GM18867 (cell line): ENCODE results near the gene WNT4.

Experiments used
- ATAC-seq: cut with Tn5 transposase; IDR thresholded peaks from one replicate; pipeline ENCODE4 v1.9.1; 2021; ENCODE audit warnings: mild to moderate bottlenecking, moderate library complexity; ENCODE audit not compliant: unreplicated experiment

The WNT4 gene

DNA sequence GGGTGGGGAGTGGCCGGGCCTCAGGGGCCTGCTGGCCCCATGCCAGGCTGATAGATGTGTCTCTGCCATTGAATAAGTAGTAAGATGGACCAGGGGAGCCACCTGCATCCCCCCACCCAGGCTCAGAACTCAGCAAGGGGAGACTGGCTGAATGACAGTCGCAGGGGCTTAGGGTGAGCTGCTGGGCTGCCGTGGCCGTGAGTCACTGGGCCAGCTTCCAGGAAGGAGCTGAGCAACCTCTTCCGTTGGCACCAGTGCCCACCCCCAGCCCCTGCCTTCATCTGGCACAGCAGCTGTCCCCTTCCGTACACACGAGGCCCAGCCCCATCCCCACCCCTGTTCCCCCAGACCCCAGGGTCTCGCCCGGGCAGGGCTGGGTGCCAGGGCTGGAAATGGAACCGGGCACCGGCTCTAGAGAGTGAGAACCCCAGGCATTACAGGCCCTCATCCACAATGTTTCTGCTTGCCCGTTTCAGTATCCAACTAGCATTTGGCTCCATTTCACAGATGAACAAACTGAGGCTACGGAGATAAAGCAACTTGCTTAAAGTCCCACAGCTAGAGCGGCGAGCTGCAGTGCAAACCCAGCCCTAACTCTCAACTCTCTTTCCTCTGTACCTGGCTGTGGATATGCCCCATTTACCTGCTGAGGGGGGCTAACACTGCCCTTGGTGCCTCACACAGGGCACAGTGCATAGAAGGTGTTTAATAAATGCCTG is 10.2 kb downstream of the WNT4 start:
- ATAC-seq, result no peak

DNA sequence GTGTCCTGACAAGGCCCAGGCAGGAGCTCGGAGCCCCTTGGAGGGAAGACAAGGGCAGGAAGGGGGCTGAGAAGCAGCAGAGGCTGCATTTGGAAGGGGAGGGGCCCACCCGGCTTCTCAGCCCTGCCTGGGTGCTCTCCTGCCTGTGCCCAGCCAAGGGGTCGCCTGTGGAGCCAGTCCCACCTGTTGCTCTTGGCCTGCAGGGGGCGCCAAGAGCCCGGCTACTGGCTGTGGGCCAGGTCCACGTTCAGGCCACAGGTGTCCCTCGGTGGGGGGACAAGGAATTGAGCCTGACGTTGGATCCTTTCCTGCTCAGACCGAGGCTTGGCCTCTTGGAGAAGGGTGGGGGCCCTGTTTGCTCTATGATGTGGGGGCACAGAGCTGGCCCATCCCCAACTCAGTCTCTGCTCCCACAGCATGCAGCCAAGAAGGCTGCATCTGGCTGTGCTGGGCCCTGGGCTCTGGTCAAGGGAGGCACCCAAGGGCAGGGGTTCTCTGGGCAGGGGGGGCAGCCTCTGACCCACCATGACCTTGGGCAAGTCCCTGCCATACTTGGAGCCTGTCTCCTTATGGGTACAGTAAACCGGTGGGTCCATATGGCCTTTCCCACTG is 10.9 kb downstream of the WNT4 start:
- no peak for ATAC-seq

DNA sequence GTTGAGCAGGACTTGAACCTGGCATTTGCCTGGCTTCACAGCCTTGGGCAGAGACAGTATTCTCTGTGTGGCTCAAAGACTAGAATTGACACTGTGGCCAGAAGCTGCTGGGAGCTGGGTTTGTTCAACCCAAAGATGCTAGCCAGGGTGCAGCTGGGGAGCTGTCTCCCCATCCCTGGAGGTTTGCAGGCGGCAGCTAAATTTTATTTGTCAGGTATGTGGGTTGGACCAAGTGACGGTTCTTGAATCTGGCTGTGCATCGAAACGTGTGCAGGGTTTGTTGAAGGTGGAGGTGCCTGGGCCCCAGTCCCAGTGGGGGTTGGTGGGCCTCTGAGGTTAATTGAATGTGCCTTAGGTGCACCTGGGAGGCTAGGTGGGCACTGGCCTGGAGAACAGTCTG is 11.8 kb downstream of the WNT4 start:
- no peak for ATAC-seq

DNA sequence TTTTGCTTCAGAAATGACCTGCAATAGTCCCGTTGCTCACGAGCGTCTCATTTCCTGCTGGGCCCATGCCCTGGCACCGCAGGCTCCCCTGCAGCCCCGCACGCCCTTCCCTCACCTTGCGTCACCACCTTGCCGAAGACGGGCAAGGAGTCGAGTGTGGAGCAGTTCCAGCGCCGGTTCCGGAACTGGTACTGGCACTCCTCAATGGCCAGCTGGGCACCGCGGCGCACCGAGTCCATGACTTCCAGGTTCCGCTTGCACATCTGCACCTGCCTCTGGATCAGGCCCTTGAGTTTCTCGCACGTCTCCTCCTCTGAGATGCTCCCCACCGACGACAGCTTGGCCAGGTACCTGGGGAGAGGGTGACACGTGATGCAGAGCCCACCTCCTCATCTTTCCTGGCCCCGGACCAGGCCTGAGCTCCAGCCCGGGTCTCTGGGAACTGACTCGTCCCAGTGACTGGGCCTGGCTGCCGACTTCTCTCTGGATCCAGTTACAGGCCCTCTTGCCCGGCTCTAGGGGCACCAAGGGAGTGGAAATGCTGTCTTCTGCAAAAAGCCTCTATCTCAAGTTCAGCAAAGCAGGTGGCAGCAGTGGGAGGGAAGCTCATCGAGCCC is 13.3 kb downstream of the WNT4 start:
- ATAC-seq, result no peak

DNA sequence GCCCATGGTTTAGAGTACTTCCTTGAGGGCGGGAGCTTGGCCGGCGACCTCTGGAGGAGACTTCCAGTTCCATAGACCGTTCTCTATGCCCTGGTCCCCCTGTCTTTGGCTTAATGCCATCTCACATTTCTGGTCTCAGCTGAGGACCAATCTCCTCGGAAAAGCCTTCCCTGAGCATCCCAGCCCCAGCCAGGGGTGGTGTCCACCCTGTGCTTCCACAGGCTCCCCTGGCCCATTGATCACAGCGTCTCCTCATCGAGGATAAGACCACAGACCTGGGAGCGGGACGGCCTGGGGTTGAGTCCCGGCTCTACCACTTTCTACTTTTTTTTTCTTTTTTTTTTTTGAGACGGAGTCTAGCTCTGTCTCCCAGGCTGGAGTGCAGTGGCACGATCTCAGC is 14.5 kb downstream of the WNT4 start:
- ATAC-seq, result no peak

DNA sequence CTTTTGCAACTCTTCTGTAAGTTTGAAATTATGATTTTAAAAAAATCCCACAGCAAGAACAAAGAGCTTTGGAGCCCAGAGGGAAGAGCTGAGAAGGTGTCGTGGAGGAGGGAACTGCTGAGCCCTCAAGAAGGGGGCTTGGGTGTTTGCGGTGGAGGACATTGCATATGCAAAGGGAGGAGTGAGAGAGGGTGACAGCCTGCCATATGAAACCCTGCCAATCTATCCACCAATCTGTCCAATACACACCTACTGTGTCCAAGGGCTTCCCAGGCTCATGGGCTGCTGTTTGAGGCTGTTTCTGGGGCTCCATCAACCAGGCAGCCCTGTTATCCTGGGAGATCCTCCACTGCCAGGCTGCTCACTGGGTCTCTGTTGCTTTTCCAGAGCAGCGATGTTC is 15.2 kb downstream of the WNT4 start:
- ATAC-seq, result no peak

DNA sequence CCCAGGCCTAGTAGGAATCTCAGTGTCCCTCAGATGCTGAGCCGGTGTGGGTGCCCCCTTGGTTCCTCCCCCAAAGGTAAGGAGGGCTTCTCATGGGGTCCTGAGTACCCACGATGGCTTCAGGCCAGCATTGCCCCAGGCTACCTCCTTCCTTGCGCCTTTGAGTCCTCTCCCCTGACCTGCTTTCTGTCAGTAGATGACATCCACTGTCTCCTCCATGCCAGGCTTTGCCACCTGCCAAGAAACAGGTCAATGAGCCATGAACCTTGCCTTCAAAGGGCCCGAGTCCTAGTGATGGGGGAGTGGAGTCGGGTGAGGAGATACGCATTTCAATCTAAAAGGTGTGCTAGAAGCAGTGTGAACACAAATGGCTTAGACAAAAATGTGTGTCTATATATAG is 15.6 kb downstream of the WNT4 start:
- ATAC-seq, result no peak

DNA sequence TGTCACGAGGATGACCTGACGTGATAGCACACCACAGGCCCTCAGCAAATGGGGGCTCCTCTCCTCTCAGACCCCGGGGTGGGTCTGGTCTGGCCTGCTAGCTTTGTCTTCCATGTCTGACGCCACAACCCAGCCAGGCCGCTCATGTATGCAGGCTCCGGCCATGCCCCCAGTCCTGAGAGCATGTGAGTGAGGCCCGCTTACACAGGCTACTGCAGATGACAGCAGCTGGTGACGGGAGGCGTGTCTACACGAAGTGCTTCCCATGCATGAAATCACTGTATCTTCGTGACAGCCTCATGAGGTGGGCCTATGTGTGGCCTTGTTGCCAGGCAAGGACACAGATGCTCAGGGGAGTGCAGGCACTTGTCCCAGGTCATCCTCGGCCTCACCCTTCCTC is 16.4 kb downstream of the WNT4 start:
- ATAC-seq, result no peak

DNA sequence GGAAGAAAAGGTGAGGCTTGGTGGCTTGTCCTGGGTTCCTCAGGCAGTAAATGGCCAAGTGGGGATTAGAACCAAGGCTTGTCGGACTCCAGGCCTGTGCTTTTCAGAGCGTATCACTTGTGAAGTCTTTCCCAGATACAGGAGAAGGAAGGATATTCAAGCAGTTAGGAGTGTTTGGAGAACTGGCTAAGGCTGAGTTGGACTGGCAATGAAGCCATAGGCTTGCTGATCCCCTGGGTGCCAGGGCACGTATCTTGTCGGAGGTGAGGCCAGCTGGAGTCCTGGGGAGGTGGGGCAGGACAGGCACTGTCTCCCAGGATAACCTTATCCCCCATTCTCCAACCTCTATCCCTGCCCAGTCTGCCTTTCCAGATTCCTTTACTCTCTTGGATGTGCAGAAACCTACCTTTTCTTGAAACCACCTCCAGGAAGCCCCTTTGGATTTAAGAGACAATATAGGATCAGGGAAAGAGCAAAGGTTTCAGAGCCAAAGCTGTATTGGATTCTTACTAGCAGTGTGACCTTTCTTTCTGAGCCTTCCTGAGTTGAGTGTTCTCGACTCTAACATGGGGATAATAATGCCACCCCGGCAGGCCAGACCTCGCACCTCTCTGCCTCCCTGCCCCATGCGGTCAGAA is 18.2 kb downstream of the WNT4 start:
- no peak for ATAC-seq

DNA sequence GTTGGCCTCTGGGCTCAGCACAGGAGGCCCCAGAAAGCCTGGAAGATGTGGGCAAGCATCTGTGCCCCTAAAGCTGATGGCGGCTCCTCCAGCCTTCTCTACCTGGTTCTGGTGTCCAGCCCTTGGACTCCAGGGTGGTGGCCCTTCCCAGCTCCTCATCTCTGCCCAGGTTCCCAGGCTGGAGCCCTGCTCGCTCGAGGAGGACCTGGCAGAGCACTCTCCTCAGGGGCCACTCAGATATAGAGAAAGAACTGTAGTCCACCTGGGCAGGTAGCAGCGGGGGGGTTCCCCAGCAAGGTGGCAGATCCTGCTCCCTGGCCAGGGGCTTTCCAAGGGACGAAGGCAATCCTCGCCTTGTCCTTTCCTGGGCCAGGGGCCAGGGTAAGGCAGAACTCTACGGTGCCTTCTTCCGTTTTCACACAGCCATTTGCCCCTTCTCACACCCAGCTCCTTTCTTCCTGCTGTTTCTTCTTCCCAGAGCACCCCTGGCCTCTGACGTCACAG is 18.9 kb downstream of the WNT4 start:
- ATAC-seq, result no peak

DNA sequence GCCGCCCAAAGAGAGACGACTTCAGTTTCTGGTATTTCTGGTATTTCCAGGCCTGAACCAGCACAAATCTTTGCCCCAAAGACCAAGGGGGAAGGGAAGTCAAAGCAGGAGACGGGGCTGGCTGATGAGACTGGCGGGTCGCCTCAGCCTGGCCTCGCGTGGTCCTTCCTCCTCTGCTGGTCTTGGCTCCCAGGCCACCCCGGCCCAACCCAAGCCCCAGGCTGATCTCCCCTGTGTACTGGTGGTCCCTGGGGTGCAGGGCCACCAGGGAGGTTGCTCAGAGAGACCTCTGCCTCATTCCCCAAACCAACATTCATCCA is 19.9 kb downstream of the WNT4 start:
- ATAC-seq, result no peak

DNA sequence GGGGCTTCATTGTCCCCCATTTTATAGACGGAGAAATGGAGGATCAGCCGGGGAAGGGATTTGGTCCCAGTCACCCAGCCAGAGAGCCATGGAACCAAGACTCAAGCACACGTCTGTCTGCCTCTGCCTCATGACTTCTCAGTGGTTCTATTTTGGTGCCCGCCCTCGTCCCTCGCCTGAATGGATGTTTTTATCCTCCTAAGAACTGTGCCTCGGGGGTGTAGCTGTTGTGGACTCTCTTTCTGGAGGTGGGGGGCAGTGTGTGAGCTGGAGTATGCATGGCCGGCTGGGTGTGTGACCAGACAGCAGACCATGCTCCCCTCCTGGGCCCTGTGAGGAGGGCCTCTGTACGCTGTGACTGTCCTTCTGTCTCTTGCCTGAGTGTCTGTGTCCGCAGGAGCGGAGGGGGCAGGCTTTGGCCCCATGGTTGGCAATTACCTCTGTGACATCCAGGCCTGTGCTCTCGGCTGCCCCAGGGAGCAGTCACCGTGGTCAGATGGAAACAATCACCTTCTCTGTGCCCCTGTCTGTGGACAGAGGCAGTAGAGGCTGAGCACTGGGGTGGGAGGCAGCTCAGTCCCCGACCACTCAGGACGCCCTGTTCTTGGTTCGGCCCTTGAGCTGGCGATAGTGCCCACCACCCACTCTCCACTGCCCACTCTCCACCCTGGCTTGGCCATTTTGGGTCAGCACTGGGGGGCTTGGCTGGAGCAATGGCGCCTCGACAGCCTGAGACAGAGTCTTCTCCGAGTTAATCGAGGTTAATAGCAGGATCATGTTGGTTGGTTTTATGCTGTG is 20.4 kb downstream of the WNT4 start:
- ATAC-seq, result no peak

DNA sequence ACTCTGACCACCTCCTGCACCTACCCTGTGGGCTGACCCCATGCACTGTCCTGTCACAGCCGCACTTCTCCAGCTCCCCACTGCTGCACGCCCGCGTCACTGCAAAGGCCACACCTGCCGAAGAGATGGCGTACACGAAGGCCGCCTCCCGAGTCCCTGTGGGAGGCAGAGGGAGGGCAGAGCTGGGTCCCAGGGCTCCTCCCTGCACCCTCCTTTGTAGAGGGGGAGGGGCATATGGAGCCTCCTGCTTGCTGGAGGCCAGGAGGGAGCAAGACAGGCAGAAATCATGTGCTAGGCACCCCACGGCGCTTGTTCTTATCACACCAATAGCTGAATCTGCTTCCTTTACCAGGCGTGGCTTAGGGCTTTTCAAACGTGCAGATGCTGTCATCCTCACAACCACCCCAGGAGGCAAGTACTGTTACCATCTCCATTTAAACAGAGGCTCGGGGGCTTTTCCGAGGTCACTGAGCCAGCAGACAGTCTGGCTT is 21.4 kb downstream of the WNT4 start:
- ATAC-seq, result no peak

DNA sequence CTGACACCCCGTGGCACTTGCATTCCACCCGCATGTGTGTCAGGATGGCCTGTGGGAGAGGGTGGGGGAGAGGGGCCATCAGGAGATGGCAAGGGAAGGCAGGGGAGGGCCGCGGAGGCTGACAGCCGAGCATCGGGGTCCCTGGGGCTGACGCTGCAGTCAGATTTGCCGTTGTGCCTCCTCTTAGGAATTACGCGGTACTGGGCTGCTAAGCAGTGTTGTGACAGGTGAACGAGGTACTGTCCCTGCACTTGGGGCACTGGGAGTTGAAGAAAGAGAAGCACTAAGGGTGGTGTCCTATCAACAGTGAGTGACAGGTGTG is 22.5 kb downstream of the WNT4 start:
- ATAC-seq, result no peak

DNA sequence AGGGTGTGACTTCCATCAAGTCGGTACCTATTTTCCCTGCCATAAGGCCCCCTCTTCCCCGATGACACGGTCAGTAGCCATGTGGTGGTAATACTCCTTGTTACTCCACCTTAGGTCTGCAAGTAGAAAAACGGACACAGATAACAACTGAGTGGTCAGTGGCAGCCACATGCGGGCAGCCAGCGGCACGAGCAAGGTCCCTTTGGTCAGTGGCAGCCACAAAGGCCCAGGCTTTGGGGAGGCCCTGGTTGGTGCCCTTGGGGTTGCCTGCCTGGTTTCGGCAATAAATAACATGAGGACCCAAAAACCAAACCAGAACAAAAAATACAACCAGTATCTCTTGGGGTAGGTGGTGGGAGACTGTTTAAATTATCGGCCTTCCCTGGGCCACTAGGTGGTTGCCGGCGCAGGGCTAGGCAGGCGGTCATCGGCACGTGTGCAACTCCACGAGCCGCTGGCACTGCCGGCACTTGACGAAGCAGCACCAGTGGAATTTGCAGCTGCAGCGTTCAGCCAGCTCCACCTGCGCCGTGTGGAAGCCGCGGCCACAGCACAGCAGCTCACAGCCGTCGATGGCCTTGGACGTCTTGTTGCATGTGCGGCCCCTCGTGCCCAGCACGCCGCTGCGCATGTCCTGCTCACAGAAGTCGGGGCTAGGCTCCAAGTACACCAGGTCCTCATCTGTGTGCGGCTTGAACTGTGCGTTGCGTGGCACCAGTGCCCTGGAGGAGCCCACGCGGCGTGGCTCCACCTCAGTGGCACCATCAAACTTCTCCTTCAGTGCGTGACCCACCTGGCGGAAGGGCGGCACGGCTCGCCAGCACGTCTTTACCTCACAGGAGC is 23.1 kb downstream of the WNT4 start:
- no peak for ATAC-seq

DNA sequence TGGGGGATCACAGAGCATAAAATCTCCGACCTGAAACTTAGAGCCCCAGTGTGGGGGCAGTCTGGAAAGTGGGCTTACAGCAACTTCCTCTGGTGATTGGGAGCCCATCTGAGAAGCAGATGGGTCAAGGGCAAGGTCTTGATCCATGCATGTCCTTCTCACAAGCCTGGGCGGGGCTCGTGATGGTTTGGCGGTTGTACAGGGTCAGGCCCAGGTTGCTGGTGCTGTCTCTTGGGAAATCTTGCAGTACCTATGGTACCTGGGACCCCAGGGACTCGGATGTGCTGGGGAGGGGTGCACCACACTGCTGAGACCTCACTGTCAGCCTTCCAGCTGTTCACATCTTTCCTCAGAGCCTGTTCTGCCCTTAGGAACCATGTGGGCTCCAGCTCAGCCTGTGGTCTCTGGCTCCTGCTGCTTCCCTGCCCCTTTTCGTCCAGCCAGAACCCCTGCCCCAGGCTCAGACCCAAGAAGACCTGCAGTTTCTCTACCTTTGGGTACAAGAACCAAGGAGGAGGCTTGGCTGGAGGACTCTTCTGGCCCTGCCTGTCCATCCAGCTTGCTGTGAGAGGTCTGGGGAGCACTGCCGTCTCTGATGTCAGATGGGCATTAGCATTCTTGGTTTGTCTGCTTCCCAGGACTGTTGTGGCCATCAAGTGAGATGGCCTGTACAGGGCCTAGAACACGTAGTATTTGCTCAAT is 24.5 kb downstream of the WNT4 start:
- no peak for ATAC-seq

DNA sequence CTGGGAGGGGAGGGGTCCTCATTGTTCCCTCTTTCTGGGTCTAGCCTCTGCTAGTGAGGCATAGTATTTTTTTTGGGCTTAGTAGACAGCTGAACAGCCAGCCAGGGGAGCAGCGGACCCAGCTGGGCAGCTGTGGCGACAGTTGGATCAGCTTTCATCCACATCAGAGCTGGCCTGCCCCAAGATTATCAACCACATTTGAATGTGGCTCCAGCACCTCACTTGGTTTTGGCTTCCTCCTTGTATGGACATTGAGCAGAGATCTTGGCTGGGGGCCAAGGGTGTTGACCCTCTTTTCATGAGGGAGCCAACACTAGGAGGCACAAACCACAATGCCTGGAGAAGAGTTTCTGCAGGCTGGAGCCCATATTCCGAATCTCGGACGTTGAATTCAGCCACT is 25.0 kb downstream of the WNT4 start:
- no peak for ATAC-seq

DNA sequence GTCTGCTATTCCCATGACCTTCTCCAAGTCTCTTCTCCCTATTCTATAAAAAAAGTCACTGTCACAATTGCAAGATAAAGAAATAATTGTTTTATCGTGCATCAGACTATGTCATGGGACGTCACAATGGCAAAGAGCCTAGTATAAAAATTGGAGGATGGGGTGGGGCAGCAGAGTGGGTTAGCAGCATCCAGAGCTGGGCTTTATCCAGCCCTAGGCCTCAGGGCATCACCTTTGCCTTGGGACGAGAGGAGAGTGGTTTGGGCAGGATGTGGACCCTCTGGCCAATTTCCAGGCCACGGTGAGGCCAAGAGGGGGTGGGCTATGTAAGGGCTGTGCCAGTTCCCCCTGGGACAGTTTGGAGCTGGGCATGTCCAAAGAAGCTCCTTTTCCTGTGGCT is 25.7 kb downstream of the WNT4 start:
- no peak for ATAC-seq

DNA sequence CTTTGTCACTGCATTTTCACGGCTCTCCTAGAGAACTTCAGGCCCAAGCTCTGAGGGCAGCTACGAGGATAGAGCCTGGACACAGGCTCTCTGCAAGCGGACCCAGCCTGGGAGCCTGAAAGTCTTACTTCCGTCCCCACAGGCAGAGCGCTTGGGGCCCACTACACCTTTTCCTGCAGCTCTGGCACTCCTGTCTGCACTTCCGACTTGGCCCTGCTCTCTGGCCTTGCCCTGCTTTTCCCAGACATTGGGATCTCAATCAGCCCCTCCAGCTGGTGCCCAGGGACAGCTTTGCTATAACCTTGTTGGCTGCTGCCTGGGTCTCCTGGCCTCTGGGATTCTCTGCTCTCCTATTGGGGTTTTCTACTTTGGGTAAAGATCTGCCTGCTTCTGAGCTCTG is 27.6 kb downstream of the WNT4 start:
- no peak for ATAC-seq
